WI38 (cell line): ENCODE measurements around the gene ESPNL.
"Not testable (repeated sequence)": the region's sequence is repeated elsewhere in the genome, so short reads cannot be mapped to it uniquely, and the experiment has no call there.

ENCODE experiments used
- H3K4me3 ChIP-seq: 2 replicates; pipeline ENCODE4 v1.5.1; 2011; ENCODE audit warnings: low read depth, mild to moderate bottlenecking, control low read depth, low read length
- TF ChIP-seq, protein P1 (sequence below): IDR thresholded peaks from 2 replicates; pipeline ENCODE4 v1.5.1; 2012; ENCODE audit warnings: low read depth, mild to moderate bottlenecking, control low read depth, low read length

The ESPNL gene

DNA sequence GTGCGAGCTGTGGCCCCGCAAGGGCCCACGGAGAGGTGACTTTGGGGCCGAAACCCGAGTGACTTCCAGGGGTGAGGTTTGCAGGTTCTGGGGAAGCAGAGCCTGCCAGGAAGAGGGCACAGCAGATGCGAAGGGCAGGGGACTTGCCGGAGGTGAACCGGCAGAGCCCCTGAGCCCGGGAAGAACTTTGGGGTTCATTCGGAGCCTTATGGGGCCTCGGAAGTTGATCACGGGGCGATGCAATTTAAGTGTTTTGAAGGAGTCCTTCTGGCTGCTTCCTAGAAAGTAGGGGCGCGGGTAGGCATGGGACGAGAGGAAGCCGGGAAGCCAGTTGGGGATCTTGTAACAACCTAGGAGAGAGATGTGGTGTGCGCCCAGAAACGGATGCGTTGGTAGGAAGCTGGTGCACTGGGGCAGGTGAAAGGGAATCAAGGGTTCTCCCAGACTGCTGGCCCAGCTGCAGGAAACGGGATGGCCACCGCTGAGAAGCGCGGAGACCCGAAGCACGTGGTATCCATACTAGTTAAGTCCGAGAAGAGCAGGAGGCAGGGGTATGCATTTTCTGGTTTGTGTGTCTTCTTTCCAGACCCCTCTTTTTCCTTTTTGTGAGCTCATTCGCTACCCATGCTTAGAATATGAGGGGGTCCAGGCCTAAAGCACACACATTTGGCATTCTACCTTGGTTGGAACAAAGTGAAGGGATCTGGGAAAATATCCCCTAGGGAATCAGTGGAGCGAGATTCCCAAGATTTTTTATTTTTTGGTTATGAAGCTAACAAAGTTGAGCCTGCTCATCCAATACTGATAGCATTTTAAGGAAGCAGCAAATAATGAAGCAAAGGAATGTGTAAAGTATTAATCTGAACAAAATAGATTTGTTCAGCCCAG lies 38.6 kb upstream of the ESPNL start:
- H3K4me3 ChIP-seq, result peak overlapping the region; percentile 93
- TF ChIP-seq, protein P1, sequence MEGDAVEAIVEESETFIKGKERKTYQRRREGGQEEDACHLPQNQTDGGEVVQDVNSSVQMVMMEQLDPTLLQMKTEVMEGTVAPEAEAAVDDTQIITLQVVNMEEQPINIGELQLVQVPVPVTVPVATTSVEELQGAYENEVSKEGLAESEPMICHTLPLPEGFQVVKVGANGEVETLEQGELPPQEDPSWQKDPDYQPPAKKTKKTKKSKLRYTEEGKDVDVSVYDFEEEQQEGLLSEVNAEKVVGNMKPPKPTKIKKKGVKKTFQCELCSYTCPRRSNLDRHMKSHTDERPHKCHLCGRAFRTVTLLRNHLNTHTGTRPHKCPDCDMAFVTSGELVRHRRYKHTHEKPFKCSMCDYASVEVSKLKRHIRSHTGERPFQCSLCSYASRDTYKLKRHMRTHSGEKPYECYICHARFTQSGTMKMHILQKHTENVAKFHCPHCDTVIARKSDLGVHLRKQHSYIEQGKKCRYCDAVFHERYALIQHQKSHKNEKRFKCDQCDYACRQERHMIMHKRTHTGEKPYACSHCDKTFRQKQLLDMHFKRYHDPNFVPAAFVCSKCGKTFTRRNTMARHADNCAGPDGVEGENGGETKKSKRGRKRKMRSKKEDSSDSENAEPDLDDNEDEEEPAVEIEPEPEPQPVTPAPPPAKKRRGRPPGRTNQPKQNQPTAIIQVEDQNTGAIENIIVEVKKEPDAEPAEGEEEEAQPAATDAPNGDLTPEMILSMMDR, result no peak

GRCh38 chr2:238063414-238064189 lies 36.5 kb upstream of the ESPNL start:
- TF ChIP-seq, protein P1, result no peak

DNA sequence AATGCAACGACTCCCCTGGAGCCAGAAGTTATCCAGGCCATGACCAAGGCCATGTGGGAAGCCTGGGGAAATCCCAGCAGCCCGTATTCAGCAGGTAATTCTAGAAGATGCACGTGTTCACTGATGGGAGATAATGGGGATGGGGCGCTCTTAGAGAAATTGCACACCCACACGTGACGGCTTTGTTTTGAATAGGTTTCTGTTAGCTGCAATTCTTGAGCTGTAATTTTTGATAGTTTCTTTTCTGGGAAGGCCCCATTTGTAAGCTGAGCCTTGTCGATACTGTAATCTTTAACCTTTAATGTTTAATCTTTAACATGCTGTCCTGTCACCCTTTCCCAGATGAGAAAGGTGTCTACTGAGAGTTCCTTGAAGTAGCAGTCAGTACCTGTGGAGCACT lies 35.8 kb upstream of the ESPNL start:
- H3K4me3 ChIP-seq, result no peak overlapping the region
- TF ChIP-seq, protein P1, result no peak

More at GRCh38 chr2:238063414-238064189, 36.5 kb upstream of the ESPNL start:
- H3K4me3 ChIP-seq, result no peak overlapping the region

DNA sequence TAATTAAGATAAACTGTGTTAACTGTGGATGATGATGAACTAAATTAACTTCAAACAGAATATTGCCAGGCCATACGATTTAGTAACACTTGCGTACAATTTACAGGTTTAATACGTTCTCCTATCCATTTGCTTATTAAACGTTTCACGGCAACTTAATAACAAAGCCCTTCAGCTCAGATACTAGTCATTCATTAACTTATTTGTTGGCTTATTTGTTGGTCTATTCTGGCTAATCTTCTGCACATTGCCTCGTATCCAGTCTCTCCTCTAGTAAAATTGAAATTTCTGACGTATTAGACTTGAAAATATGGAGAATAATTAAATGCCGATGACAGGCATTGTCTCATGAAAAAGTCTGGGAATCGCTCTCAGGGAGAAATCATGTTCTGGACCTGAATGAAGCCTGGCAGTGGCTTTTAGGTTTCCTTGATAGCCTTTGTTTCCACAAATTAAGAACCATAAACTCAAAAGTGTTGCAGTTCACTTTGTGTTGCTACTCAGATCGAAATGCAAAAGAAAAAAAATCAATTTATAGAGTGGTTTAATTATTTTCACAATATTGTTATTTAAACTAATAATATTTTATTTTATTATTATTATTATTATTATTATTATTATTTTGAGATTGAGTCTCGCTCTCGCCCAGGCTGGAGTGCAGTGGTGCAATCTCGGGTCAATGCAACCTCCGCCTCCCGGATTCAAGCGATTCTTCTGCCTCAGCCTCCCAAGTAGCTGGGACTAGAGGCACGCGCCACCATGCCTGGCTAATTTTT lies 34.9 kb upstream of the ESPNL start:
- no peak overlapping the region for H3K4me3 ChIP-seq
- TF ChIP-seq, protein P1, result no peak

GRCh38 chr2:238066218-238066617 lies 33.9 kb upstream of the ESPNL start:
- H3K4me3 ChIP-seq, result no peak overlapping the region
- TF ChIP-seq, protein P1, result no peak

GRCh38 chr2:238066718-238067117 lies 33.4 kb upstream of the ESPNL start:
- H3K4me3 ChIP-seq, result not testable (repeated sequence)

GRCh38 chr2:238067939-238068338 lies 32.2 kb upstream of the ESPNL start:
- H3K4me3 ChIP-seq, result no peak overlapping the region
- TF ChIP-seq, protein P1, result no peak
